COLO829 (cell line): Measurements from ENCODE around the gene KCNS3.
"Not testable (repeated sequence)": the region's sequence is repeated elsewhere in the genome, so short reads cannot be mapped to it uniquely, and the experiment has no call there.

Experiments
- DNase-seq: peaks from one replicate; pipeline ENCODE4 v3.0.0; 2012; ENCODE audit warnings: low spot score

KCNS3 gene

GRCh38 chr2:17947113-17947512 lies 68.6 kb downstream of the KCNS3 start:
- DNase-seq: no peak

GRCh38 chr2:17950006-17950405 lies 71.5 kb downstream of the KCNS3 start:
- no peak for DNase-seq

GRCh38 chr2:17951563-17951962 lies 73.1 kb downstream of the KCNS3 start:
- DNase-seq: no peak

- DNase-seq: no peak
Observed at GRCh38 chr2:17958466-17959092, 80.1 kb downstream of the KCNS3 start.

- no peak for DNase-seq
Observed at GRCh38 chr2:17959356-17959755, 80.9 kb downstream of the KCNS3 start.

- DNase-seq: no peak
Observed at GRCh38 chr2:17959833-17960232, 81.4 kb downstream of the KCNS3 start.

- DNase-seq: no peak
Observed at GRCh38 chr2:17960925-17961324, 82.5 kb downstream of the KCNS3 start.

- DNase-seq: no peak
Observed at GRCh38 chr2:17961789-17962188, 83.3 kb downstream of the KCNS3 start.

GRCh38 chr2:17962876-17963275 lies 84.4 kb downstream of the KCNS3 start:
- DNase-seq: peak; percentile 41

- not testable (repeated sequence) for DNase-seq
Observed at GRCh38 chr2:17963571-17963970, 85.1 kb downstream of the KCNS3 start.

GRCh38 chr2:17965196-17965595 lies 86.7 kb downstream of the KCNS3 start:
- no peak for DNase-seq

- DNase-seq: no peak
Observed at GRCh38 chr2:17966798-17967197, 88.3 kb downstream of the KCNS3 start.

- DNase-seq: no peak
Observed at GRCh38 chr2:17969661-17970060, 91.2 kb downstream of the KCNS3 start.

GRCh38 chr2:17971531-17972125 lies 93.2 kb downstream of the KCNS3 start:
- no peak for DNase-seq

- DNase-seq: no peak
Observed at GRCh38 chr2:17972991-17973390, 94.5 kb downstream of the KCNS3 start.

- no peak for DNase-seq
Observed at GRCh38 chr2:17975401-17975800, 96.9 kb downstream of the KCNS3 start.

GRCh38 chr2:17976871-17977746 lies 98.6 kb downstream of the KCNS3 start:
- DNase-seq: peak; percentile 47

- no peak for DNase-seq
Observed at GRCh38 chr2:17979707-17980106, 101.2 kb downstream of the KCNS3 start.

GRCh38 chr2:17981936-17982335 lies 103.5 kb downstream of the KCNS3 start:
- DNase-seq: no peak
